CD4-positive, alpha-beta T cell treated with Interferon gamma for 1 hour (primary cell): ENCODE data around the gene SRR.

Experiments used
- DNase-seq: peaks from one replicate; pipeline ENCODE4 v3.0.0-alpha.2; 2020

SRR gene

GRCh38 chr17:2373179-2373578 is 69.4 kb downstream of the SRR start:
- DNase-seq = no peak
